Endodermal cell (in vitro differentiated cells): ENCODE measurements around the gene PDCD1LG2. TPM values are rescaled to one million over a fixed set of nuclear protein-coding genes. Genes with fewer than 3 reads are reported as not detected.
"Not testable (repeated sequence)": the region's sequence is repeated elsewhere in the genome, so short reads cannot be mapped to it uniquely, and the experiment has no call there.

ENCODE experiments used
- DNase-seq: peaks from one replicate; pipeline ENCODE4 v3.0.0-alpha.2; 2017
- H3K27ac ChIP-seq: 2 replicates; pipeline ENCODE4 v1.5.1; 2013; ENCODE audit warnings: mild to moderate bottlenecking, low read depth, low read length, moderate library complexity
- H3K27me3 ChIP-seq: 2 replicates; pipeline ENCODE4 v1.6.1; 2013; ENCODE audit warnings: mild to moderate bottlenecking, low read length, moderate library complexity; ENCODE audit not compliant: insufficient read depth, control insufficient read depth, poor library complexity, severe bottlenecking
- H3K36me3 ChIP-seq: 2 replicates; pipeline ENCODE4 v1.7.0; 2013; ENCODE audit warnings: mild to moderate bottlenecking, low read length, moderate library complexity; ENCODE audit not compliant: control insufficient read depth, insufficient read depth
- H3K4me1 ChIP-seq: one replicate; pipeline ENCODE4 v1.7.0; 2013; ENCODE audit warnings: low read length; ENCODE audit not compliant: control insufficient read depth, insufficient read depth
- H3K4me3 ChIP-seq: 2 replicates; pipeline ENCODE4 v1.5.1; 2013; ENCODE audit warnings: mild to moderate bottlenecking, low read length, moderate library complexity
- H3K9ac ChIP-seq: 2 replicates; pipeline ENCODE4 v1.6.1; 2013; ENCODE audit warnings: mild to moderate bottlenecking, low read length, moderate library complexity; ENCODE audit not compliant: poor library complexity, severe bottlenecking; ENCODE audit errors: extremely low read depth
- H3K9me3 ChIP-seq: 2 replicates; pipeline ENCODE4 v1.6.1; 2013; ENCODE audit warnings: mild to moderate bottlenecking, low read length, moderate library complexity; ENCODE audit not compliant: control insufficient read depth
- H3K27ac Mint-ChIP-seq: 2 replicates; pipeline ENCODE4 v1.8.0; 2020; ENCODE audit warnings: mixed read lengths
- H3K27me3 Mint-ChIP-seq: 2 replicates; pipeline ENCODE4 v1.8.0; 2021; ENCODE audit warnings: mild to moderate bottlenecking, mixed read lengths; ENCODE audit not compliant: insufficient read depth
- H3K36me3 Mint-ChIP-seq: 2 replicates; pipeline ENCODE4 v1.8.0; 2020; ENCODE audit warnings: low read depth, mixed read lengths
- H3K4me1 Mint-ChIP-seq: 2 replicates; pipeline ENCODE4 v1.8.0; 2020; ENCODE audit warnings: mixed read lengths
- H3K4me3 Mint-ChIP-seq: 2 replicates; pipeline ENCODE4 v1.8.0; 2020; ENCODE audit warnings: mild to moderate bottlenecking, moderate library complexity, mixed read lengths
- H3K9me3 Mint-ChIP-seq: 2 replicates; pipeline ENCODE4 v1.8.0; 2020; ENCODE audit warnings: mild to moderate bottlenecking, mixed read lengths
- CTCF ChIP-seq: fragments of 200-600 bp; sonication (generic); conservative IDR thresholded peaks from 2 replicates; pipeline ENCODE4 v1.5.0; 2021; ENCODE audit warnings: antibody characterized with exemption, mild to moderate bottlenecking
- WGBS, 2 experiments: methylation state at CpG; one replicate each; pipeline versions ENCODE4 v1.1.5 to v1.1.7; 2013; ENCODE audit warnings: missing lambda C conversion rate in 2 of 2, mixed read lengths in 1 of 2; ENCODE audit not compliant: insufficient coverage in 1 of 2, insufficient read length in 1 of 2; 5-methylcytosine and 5-hydroxymethylcytosine counted together
- long read RNA-seq, 4 experiments: library from polyadenylated mRNA in 2 of 4; library from RNA in 1 of 4; library from capped mRNA in 1 of 4; stranded (forward) in 3 of 4; unstranded in 1 of 4; transcript quantifications; one replicate each; pipeline ENCODE4 v2.0.0, GENCODE V29; 2020 to 2021; ENCODE audit warnings: inconsistent platforms in 1 of 4
- polyA plus RNA-seq, 2 experiments: library from polyadenylated mRNA; stranded (reverse); fragments of 50-300 nt; gene quantifications; one replicate each; pipeline ENCODE4 v1.2.3, GENCODE V29; 2013
- total RNA-seq, 2 donors: library from RNA; stranded (reverse); fragmentation: NEBNext Ultra II Directional in 1 of 2; extraction: Animal tissue kit (Norgen Biotek cat#: 25700) in 1 of 2; gene quantifications; 2 replicates in 1 of 2; 3 replicates in 1 of 2; pipeline ENCODE4 v1.2.1, GENCODE V29; 2021

The PDCD1LG2 gene
- not detected for total RNA-seq
- not detected for polyA plus RNA-seq (2013, experiment 1 of 2)
- not detected for polyA plus RNA-seq (2013, experiment 2 of 2)
- long read RNA-seq, experiment 1: 0 reads
- long read RNA-seq, experiment 2: 0 reads
- long read RNA-seq, experiment 3: 0 reads
- long read RNA-seq, experiment 4: 0 reads

GRCh38 chr9:5510360-5510931, at the start of gene PDCD1LG2:
Gene PDCD1LG2 (plus strand): TSS chr9:5510531. CDS start chr9:5522547, 12,016 bp downstream.
- Histone ChIP-seq H3K9ac (no peak within 1 kb of the TSS), H3K36me3 (no peaks in the 10 kb centered on the region), H3K9me3 (no peaks in the 10 kb centered on the region), H3K4me3 (no peak within 1 kb of the TSS), H3K4me1 (no peaks in the 10 kb centered on the region), H3K27me3 (no peaks in the 10 kb centered on the region), H3K27ac (no peak within 1 kb of the TSS)
- peaks cover 5% of the 10 kb centered on the region for H3K9me3 Mint-ChIP-seq
- peaks cover 5% of the 10 kb centered on the region for H3K4me1 Mint-ChIP-seq
- H3K36me3 Mint-ChIP-seq: no peaks in the 10 kb centered on the region
- WGBS, 2 experiments: 88 to 94% methylated on average over 3 to 4 of the region's 4 CpGs
- H3K27me3 Mint-ChIP-seq: no peaks in the 10 kb centered on the region
- H3K27ac Mint-ChIP-seq: no peak within 1 kb of the TSS
- no peak for TF ChIP-seq CTCF
- DNase-seq: no peak
- no peak within 1 kb of the TSS for H3K4me3 Mint-ChIP-seq

- H3K27ac ChIP-seq, H3K9me3 ChIP-seq, H3K27me3 ChIP-seq, H3K36me3 ChIP-seq, H3K9ac ChIP-seq, H3K4me3 Mint-ChIP-seq, H3K27ac Mint-ChIP-seq, H3K4me1 Mint-ChIP-seq, H3K4me1 ChIP-seq, H3K36me3 Mint-ChIP-seq, H3K9me3 Mint-ChIP-seq, DNase-seq, H3K27me3 Mint-ChIP-seq, H3K4me3 ChIP-seq: not testable (repeated sequence)
- WGBS, 2 experiments: 91 to 100% methylated on average over 1 to 4 of the region's 4 CpGs
Observed at GRCh38 chr9:5464831-5465330, 45.5 kb upstream of the PDCD1LG2 start.

GRCh38 chr9:5466005-5466404, 44.3 kb upstream of the PDCD1LG2 start:
- Histone ChIP-seq H3K36me3 (no peaks in the 10 kb centered on the region), H3K27me3 (no peaks in the 10 kb centered on the region), H3K4me1 (peaks cover 4% of the 10 kb centered on the region), H3K27ac (no peak overlapping the region), H3K4me3 (no peak overlapping the region), H3K9ac (no peak overlapping the region), H3K9me3 (no peaks in the 10 kb centered on the region)
- Mint-ChIP-seq H3K4me1 (peaks cover 5% of the 10 kb centered on the region), H3K9me3 (no peaks in the 10 kb centered on the region), H3K36me3 (no peaks in the 10 kb centered on the region), H3K27ac (no peak overlapping the region), H3K27me3 (no peaks in the 10 kb centered on the region), H3K4me3 (no peak overlapping the region)
- no CpG with 5 or more reads among the region's 1 CpG for WGBS, 2 experiments
- no peak for TF ChIP-seq CTCF
- DNase-seq: no peak
